HG03457 (cell line): Measurements from ENCODE around the gene SGCB.

ENCODE experiments used
- ATAC-seq: cut with Tn5 transposase; IDR thresholded peaks from one replicate; pipeline ENCODE4 v1.9.1; 2021; ENCODE audit warnings: moderate number of reproducible peaks; ENCODE audit not compliant: unreplicated experiment

The SGCB gene

DNA sequence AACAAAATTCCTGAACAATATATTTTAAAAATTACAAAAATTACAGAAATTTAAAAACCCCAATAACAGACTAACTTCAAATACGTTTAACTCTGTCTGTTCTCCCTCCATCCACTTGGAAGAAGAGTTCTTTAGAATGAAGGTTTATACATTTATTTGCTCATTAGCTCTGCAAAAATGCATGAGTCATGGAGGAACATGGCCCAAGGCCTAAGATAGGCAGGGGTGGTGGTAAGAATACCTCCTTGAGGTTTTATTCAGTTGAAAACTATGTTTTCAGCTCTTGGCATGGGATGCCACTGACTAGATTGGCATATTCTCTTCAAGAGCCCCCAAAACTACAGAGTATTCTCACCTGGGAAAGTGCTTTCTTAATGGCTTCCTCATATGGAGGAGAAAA is 9.1 kb downstream of the SGCB start:
- ATAC-seq: no peak

GRCh38 chr4:52019936-52020657 is 18.0 kb downstream of the SGCB start, which contains the start of gene LRRC66:
Gene LRRC66, minus strand, starts transcription at chr4:52020363. Its CDS starts 2,750 bp downstream, at chr4:52017613.
- no peak for ATAC-seq

DNA sequence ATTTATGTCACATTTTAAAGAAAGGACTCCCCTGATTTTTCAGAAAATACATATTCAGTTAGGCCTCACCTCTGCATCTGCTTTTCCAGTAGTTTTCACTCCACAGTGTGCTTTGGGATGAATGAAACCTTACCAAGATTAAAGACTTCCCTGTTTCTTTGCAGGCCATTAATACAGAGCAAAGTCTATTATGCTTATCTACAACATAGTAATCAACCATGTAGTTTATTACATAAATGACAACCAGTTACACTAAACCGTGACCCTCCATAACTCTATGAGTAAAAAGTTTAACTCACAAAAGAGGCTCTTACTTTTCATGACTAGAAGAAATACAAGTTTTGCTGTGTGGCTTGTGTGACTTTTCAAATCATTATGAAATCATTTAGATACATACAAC is 20.3 kb downstream of the SGCB start:
- no peak for ATAC-seq

DNA sequence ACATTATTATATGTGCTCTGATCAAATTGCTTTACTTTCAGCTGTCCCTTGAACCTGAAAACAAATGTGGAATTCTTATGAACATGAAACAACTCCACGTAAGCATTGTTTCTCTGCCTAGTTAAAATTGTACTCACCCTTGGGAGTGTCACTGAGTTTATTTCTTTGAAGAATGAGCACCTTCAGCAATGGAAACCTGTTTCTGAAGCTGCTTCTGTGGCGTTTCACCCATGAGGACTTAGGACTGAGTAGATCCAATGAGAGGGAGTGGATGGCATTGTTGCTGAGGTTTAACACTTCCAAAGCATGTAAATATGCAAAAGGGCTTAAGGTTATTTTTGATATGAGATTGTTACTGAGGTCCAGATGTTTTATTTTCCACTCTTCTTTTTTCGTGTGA is 21.1 kb downstream of the SGCB start:
- no peak for ATAC-seq

- no peak for ATAC-seq
Observed at GRCh38 chr4:52015366-52015765, 22.7 kb downstream of the SGCB start.

DNA sequence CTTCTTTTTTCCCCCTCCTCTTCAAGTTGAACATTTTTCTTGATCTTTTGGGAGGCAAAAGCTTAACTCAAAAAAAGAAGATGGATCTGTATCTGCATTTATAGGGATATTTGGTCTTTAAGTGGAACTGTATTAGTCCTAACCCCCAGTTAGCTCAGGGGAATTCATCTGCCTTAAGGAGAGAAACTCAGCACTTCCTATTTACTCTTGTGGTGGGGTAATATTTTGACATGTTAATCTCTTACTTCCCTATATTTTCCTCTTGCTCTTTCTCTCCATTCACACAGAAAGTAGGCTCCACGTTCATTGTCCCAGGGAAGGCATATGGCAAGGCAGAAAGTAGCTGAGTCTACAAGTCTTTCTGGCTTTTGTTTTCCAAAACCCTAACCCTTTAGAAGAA is 23.2 kb downstream of the SGCB start:
- no peak for ATAC-seq

DNA sequence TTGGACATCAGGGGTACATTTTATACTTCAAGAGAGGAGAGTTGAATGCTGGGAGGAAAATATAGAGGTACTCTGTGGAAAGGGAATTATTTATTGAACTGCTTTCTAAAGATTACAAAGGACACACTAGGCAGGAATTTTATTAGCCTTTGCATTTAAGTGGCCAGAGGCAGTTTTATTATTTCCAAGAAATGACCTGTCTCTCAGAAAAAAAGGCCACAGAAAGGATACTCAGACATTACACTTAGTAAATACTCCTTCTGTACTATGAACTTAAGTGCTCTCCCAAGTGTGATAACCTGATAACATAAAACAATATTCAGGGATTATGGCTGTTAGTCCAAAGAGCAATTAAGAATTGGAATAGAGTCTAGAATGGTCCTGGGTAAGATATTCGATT is 25.4 kb downstream of the SGCB start:
- ATAC-seq: no peak

GRCh38 chr4:52010986-52011385 is 27.1 kb downstream of the SGCB start:
- ATAC-seq: no peak

DNA sequence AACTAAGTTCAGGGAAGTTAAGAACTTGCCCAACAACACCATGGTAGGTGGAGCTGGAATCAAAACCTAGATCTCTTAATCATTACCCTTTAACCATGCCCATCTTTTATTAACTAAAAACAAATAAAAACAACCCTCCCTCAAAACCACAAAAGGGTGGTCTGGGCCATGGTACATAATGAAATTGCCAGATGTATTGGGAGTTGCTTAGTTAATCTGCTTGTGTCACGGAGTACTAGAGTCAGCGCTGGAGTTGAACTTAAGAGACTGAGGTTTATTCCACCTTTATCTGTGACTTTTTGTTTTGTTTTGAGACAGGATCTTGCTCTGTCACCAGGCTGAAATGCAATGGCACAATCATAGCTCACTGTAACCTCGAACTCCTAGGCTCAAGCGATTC is 31.2 kb downstream of the SGCB start:
- no peak for ATAC-seq

DNA sequence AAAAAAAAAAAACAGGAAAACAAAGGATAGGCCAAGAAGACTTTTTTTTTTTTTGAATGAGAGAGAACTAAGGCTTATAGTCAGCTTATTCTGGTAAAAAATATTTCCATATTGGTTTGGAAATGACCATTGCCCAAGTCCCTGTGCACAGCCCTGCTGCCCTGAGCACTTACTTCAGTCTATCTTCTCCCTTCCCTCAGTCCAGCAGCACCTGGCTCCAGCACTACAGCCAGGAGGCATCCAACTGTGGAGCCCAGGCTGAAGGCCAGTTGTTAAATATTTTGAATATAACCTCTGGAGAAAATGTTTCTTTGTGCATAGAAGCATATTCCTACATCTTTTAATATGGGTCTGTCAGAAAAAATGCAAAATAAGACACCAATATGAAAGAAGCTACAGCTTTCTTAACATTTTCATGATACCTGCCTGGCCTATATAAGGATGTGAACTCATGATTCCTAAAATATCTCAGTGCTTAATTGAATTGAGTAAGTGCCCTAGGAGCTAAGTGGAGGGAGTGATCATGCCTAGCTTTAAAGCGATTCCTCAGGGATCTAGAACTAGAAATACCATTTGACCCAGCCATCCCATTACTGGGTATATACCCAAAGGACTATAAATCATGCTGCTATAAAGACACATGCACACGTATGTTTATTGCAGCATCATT is 32.4 kb downstream of the SGCB start:
- no peak for ATAC-seq

DNA sequence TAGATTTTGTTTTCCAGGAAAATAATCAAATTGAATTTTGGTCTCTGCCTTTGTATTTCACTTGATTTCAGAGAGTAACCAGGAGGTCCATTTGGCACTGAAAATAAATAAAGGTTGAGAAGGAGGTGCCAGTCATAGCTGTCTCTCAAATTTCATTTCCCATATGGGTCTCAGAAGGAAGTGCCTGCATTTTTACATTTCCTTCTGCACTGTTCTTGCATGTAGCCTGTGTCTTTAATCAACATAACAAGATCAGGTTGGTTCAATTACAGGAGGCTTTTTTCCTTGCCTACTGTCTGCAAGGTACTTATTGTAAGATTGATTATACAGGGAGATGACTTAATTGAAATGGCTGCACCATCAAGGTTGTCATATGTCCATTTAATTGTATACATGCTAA is 33.7 kb downstream of the SGCB start:
- no peak for ATAC-seq

- ATAC-seq: no peak
Observed at GRCh38 chr4:52001616-52002015, 36.5 kb downstream of the SGCB start.

DNA sequence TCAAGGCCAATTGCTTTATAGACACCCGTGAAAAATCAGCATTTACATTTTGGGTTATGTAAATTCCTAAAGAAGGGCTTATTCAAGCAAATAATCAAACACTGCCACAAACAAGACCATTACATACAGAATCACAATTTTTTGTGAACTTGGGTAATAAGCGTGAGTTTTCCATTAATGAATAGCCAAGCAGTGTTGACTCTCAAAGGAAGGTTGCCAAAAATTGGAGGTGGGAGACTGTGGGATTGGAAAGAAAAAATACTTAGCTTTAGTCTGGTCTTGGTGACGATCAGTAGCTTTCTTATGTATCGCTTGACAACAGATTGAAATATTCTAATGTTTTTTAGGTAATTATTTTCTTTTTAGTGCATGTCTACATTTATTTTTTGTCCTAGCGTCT is 38.8 kb downstream of the SGCB start:
- ATAC-seq: no peak

DNA sequence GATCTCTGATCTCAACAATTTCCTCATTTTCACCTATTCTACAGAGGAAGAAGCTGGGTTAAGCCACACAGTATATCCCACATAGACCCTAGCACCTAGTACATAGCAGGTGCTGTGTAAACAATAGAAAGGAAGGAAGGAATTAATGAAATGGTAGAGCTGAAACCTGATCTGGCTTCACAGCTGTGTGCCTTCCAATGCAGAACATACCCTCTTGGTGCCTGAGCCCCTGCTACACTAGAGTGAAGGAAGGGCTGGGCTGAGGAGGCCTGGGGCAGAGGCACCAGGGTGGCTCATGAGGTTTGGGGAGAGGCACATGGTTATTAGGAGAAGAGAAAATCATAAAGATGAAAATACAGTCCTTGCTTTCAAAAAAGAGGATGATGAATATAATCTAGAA is 39.3 kb downstream of the SGCB start:
- ATAC-seq: no peak

- ATAC-seq: no peak
Observed at GRCh38 chr4:51997647-51998046, 40.5 kb downstream of the SGCB start.

- ATAC-seq: no peak
Observed at GRCh38 chr4:51995647-51996220, 42.4 kb downstream of the SGCB start.
